NOMO-1 (cell line): ENCODE measurements around the gene CBARP.
A peak's percentile ranks its signal among the peaks of the same experiment; 100 is the strongest.

Source experiments
- DNase-seq, 2 experiments: peaks; one replicate each; lab custom pipeline; 2025; ENCODE audit not compliant: unreplicated experiment in 2 of 2; lab: John Stamatoyannopoulos, UW

The CBARP gene, protein sequence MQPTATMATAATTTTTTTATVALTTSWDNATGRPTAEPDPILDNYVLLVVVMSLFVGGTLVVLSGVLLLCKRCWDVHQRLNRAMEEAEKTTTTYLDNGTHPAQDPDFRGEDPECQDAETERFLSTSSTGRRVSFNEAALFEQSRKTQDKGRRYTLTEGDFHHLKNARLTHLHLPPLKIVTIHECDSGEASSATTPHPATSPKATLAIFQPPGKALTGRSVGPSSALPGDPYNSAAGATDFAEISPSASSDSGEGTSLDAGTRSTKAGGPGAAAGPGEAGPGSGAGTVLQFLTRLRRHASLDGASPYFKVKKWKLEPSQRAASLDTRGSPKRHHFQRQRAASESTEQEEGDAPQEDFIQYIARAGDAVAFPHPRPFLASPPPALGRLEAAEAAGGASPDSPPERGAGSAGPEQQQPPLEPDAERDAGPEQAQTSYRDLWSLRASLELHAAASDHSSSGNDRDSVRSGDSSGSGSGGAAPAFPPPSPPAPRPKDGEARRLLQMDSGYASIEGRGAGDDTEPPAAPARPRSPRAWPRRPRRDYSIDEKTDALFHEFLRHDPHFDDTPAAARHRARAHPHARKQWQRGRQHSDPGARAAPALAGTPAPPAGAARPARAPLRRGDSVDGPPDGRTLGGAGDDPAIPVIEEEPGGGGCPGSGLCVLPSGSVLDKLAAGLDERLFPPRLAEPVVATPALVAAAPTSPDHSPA

DNA sequence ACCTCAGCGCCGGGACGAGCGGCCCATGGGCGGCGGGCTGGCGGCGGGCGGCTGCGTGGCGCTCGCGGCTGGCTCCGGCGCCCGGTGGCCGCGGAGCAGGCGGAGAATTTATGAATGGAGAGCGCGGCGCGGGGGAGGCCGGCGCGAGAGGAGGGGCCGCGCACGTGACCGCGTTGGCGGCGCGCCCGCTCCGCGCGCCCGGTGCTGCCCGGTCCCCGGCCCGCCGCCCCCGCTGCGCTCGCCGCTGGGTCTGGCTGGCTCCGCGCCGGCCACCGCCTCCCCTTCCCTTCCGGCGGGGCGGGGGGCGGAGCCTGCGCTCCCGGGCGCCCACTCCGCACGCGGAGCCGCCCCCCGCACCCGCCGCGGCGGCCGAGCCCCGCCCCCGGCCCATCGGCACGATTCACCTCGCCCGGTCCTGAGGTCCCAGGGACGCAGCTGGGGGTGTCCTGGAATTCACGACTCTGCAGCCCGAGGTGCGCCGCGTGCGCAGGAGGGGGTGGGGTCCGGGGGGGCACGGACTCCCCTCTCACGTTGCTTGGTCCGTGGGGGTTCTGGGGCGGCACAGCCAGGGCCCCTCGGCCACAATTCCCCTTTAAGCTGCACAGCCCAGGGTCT is at the start of gene CBARP:
CBARP (minus strand) TSS at position 252 of the 615 bp plus-strand sequence. CDS start 1,905 bp downstream, outside the sequence.
- no peak for DNase-seq

DNA sequence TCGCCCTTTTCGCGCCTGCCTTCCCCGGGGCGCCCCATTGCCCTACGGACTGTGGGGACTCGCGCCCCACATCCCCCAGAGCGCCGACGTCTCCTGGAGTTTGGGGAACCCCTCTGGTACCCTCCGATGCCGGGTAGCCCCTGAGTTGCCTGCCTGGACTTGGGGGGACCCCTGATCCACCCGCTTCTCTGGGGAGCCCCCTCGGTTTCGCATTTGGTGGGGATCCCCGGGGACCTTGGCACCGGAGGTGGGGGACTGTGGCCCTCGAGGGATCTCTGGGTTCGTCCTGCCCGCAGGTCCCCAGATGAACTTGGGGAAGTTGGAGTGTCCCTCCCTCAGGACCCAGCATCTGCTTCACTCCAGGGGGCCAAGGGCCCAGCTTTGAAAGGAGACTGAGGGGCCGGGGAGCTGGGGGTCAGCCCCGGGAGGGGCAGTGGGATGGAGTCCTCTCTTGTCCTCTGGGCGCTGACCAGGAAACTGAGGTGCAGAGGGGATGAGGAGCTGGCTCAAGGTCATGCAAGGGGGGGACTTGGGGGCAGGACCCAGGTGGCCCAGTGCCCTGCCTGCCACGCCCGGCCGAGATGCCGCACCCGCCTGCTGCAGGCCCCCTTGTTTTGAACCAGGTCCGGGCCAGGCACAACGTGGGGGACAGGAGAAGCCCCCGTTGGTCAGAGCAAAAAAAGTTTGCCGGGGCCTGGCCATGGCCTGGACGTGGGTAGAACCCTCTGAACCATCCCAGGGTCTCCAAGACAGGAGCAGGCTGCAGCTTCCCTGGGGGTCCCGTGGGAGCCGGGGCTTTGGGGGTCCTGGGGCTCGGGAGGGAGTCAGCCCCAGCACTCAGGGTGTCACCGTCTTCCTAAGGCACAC is 48.9 kb upstream of the CBARP start:
- DNase-seq, result no peak

DNA sequence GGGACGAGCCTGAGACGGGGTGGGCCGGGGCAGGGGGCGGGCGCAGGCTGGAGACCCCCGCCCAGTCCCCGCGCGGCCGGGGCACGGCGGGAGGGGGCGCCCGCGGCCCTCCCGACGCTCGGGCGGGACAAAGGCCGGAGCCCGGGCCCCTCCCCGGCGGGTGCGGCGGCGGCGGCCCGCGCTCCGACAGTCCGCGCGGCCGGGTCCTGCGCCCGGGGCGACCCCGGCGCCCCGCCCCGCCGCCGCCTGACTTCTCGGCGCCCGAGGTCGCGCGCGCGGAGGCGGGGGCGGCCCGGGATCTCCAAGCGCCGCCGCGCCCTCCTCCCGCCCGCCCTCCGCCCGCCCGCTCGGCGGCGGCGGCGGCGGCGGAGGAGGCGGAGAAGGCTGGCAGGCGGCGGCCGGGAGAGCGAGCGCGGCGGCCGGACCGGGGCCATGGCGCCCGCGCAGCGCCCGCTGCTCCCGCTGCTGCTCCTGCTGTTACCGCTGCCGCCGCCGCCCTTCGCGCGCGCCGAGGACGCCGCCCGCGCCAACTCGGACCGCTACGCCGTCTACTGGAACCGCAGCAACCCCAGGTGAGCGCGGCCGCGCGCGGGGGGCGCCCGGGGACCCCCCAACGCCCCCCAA is 48.0 kb upstream of the CBARP start, which contains the start of gene EFNA2:
EFNA2 (plus strand) TSS at position 137 of the 624 bp plus-strand sequence; CDS start at position 433, 296 bp downstream.
- no peak for DNase-seq

DNA sequence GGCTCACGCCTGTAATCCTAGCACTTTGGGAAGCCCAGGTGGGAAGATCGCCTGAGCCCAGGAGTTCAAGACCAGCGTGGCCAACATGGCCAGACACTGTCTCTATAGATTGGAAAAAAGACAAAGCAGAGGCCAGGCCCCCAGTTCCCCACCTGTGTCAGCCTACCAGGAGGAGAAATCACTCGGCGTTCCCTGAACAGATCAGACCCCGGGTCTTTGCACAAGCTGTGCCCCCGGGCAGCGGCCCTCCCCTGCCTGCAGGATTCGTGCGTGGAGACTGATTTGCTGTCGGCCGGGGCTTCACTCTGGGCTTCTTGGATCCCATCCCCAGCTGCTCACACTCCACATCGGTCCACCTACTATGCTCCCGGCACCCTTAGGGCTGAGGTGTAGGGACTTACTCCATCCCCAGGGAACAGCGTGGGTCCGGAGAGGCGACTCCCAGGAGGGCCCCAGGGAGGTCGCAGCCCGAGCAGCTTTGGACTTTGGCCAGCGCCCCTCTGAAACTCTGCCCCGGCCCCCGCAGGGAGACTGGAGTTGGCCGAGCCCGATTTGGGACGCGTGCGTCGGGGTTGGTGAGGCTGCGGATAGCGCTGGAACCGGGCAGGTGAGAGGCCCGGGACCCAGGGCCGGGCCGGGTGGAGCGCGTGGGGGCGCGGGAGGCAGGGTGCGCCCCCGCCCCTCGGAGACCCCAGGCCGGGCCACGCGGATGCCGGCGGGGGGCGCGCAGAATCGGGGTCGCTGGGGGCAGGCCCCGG is 47.4 kb upstream of the CBARP start:
- no peak for DNase-seq

DNA sequence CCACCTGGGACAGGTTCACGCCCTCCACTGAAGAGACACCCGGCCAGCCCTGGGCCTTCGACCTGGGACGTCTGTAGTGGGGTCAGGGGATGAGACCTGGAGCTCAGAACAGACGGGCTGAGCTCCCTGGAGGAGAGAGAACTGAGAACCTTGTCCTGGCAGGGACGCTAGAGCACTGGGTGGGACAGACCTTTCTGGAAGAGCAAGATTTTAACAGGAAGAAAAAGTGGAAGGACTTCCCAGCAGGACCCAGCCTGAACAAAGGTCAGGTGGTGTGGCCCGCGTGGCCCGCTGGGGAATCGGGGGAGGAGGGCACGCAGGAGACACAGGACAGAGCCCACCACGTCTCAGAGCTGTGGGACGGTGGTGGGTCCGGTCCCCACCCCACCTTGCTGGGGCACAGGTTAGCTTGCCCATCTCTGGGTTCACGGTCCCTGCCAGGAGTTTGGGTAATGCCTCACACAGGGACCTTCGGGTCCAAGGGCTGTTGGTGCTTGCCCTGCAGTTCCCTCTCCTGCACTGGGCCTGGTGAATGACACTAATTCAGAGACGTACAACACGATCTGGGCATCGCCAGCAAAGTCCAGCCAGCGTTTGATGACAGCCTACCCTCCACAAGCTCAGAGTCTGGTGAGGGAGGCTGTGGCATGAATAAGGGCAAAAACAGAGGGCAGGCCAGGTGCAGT is 46.6 kb upstream of the CBARP start:
- no peak for DNase-seq

DNA sequence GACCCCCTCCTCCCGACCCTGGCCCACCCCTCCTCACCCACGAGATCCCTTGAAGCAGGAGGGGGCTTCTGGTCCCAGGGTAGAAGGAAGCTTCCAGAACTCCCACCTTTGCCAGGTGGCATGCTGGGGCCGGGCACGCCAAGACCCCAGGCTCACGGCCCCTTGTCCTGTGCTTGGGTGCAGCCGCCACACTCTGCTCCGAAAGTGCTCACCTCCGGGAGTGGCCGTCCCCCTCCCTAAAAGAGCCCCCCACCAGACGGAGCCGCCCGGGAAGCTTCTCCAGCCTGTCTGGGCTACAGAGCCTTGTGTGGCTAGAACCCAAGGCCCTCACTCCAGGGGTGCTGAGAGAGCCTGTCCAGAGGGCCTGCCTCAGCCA is 46.1 kb upstream of the CBARP start:
- DNase-seq, result no peak

DNA sequence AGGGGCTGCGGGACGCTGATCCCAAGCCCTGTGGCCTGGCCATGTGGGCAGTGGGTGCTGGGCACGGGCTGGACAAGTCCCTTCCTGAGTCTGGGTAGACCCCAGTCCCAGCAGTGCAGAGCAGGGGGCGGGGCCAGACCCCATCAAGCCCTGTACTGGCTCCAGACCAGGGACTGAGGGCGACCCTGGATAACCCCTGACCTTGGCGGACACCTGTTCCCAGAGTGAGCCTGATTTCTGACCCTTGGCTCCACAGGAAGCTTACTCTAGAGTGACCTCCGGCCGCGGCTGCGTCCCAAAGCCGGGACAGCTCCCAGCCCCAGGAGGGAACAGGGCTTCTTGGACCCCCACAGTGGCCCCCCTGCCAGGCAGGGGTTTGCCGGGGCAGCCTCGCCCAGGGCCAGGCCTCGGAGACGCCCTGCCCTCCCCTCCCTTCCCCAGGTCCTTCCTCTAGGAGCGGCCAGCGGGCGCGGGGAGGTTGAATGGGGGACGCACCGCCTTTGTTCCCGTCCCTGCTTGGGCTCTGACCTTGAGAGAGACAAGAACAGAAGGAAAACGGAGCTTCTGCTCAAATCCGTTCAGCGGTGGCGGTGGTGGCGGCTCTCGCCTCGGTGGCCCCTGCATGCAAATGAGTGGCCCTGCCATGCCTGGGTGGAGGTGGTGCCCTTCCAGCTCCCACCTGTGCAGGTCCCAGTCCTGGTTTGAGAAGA is 45.6 kb upstream of the CBARP start:
- no peak for DNase-seq

DNA sequence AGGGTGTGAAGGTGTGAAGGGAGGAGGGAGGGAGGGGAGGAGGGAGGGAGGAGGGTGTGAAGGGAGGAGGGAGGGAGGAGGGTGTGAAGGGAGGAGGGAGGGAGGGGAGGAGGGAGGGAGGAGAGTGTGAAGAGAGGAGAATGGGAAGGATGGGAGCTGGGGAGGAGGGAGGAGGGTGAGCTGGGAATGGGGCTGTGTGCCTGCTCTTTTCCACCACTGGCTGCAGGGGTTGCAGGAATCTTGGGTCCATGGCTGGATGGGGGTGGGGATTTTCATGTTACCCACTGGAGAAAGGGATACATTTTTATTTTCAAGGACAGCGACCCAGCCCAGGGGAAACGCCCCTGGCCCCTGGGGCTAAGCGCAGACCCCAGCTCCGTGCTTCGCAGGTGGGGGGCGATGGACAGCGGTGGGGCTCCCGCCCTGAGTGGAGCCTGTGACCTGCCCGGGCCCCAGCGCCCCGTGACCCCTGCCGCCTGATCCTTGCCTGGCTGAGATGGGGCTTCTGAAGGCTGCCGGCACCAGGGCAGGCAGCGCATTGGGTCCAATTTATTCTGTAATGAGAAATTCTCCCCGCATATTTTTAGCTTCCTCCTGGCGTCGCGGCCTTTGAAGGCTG is 44.9 kb upstream of the CBARP start:
- no peak for DNase-seq

DNA sequence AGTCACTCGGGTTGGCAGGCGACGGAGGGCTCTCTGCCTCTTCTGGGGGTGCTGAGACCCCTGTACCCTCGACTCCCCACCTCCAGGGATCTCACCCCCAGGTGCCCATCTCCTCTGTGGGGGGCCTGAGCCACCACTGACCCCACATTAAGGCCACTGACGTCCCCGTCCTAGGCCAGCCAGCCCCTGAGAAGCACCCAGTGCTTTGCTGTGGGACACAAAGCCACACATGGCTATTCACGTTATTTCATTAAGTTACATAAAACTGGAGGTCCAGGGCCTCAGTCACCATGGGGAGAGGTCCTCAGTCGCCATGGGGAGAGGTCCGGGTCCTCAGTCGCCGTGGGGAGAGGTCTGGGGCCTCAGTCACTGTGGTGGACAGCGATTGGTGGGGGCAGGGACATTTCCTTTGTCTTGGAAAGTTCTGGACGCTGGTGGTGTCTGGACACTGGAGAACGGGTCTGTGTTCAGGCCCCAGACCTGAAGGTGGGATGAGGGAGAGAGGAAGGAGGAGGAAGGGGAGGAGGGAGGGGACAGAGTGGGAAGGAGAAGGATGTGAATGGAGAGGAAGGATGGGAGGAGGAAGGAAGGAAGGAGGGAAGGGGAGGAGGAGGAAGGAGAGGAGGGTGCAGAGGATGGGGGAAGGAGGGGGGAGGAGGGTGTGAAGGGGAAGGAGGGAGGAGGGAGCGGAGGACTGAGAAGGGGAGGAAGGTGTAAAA is 43.9 kb upstream of the CBARP start:
- no peak for DNase-seq

DNA sequence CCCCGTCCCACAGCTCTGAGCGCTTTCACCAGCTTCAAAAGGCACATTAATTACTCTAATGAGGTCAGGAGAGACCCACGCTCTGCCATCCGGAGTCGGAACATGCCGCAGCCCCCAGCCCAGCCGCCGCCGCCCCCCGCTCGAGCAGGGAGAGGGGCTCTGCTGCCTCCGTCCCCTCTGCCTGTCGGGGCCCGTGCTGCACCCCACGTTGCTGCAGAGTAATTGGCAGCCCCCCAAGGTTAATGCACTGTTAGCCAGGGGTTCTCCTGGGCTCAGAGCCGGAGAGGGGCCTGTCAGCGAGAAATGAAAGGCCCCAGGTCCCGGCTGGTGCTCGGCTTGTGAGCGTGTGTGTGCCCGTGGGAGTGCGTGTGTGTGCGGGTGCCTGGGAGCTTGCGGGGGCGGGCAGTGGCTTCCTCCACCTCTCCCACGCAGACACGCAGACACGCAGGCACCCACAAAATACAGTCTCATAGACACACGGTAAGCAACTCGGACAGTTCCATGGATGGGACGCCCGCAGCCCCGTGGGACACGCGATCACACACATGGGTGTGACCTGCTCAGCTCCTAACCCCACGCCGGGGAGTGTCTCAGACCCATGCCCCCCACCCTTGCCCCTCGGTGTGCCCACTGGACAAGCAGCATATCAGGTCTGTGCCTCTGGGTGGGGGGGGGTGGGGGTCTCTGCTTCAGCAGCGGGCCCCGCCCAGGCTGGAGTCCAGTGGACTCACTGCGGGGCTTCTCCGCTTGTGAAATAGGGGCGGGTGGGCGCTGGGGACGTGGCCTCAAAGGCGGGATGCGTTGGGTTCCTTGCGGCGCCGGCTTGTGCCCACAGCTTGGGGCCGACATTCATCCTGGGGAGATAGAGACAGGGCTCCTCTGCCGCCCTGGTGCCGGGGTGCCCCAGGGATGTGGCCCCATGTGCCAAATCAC is 43.1 kb upstream of the CBARP start:
- no peak for DNase-seq

DNA sequence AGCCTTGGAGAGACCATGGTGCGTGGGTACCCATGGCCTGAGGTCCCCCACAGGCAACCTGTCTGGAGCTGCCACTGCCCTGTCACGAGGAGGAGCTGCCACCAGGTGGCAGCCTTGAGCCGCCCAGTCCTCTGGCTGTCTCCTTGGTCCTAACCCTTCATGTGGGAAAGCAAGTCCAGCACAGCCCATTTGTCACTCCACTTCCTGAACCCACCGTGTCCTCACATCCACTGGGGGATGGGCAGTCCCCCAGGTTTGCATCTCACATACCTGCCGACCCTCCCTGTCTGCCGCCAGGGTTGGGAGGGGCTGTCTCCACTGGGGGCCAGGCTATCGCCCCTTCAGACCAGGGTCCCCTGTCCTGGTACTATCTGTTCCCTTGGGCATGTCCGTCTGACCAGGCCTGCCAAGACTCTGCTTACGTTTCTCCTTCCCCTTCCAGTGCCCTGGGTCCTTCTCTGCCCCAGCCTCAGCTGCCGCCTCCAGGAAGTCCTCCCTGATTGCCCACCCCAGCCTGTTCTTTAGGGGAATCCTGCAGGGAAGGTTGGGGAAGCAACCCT is 42.1 kb upstream of the CBARP start:
- peak; percentile 69 to 70 for DNase-seq

DNA sequence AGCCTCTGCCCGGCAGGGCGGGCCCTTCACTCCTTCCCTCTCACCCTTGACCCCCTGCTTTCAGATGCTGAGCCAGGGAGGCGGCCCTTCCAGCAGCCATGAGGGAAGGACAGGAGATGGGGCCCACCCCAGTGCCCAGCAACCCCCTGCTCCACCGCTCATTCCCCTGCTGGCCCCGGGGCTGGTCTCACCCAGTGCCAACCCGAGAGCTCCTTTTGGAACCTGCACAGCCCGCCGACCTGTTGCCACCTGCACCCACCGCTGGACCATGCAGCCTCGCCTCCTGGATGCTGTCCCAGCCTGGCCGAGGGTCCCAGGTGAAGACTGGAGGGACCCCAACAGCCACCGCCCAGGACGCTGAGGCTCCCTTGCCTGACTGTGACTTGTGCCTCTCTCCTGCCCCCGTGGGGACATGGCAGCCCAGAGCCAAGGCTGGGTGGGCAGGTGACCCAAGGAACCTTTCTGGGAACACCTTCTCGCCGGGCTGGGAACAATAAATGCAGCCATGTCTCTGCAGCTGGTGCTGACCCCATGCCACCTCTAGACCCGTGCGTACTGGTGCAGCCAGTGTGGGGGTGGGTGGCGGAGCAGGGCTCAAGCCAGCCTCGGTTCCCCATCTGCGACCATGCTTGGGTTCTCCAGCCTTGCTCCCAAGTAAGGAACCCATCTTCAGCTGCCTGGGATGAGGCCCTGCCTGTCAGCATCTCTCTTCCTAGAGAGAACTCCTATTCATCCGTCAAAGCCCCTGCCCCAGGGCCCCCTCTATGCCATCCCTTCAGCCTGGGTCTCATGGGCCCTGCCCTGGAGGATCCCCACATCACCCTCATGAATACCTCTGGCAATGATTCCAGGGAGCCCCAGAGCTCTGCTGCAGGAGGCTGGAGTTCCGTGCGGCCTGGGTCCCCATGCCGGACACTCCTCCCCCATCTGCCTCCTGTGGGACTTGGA is 41.2 kb upstream of the CBARP start:
- no peak for DNase-seq

DNA sequence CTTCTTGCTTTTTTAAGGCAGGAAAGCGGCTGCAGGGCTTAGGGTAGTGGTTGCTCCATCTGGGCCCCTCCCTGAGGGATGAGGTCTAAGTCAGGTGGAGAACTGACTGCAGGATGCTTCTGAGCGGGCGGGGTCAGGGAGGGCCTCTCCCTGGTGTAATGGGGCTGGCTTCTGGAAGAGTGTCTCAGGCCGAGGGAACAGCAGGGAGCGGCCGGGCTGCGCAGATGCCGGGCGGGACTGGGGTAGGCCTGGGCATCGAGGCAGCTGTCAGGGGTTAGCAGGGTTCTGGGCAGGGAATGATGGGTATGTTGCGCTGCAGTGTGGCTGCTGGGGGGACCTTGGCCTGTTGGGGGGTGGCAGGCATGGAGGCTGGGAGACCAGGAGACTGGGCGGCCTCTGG is 40.3 kb upstream of the CBARP start:
- no peak for DNase-seq

DNA sequence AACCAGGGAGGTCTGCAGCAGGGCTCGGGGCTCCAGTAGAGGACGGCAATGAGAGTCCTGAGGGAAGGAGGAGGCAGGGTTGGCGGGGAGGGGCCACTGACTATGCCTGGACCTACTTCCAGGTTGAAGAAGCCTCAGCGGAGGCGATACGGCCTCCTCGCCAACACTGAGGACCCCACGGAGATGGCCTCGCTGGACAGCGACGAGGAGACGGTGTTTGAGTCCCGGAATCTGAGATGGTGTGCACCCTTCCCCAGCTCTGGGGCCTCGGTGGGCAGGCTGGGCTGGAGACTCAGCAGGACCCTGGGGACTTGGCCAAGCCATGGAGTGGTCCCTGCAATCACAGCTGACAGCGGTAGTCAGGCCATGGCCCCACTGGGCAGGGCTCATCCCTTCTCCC is 39.3 kb upstream of the CBARP start:
- no peak for DNase-seq

DNA sequence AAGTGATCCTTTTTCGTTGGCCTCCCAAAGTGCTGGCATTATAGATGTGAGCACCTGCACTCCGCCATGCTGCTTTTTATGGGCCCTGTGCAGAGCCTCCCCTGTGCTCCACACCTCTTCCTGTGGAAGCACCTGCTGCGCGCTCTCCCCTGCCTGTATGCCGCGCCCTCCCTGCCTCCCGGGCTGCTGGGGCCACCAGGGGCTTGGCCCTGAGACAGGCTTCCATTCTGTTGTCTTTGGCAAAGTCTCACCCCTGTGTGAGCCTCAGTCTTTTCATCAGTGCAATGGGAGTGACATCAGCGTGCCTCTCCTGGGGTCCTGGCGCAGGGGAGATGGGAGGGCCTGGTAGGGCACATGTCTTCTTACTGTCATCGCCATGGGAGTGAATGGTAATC is 38.8 kb upstream of the CBARP start:
- DNase-seq, result no peak
